ENCODE data around the gene SLAIN1.

Gene SLAIN1

GRCh38 chr13:77810430-77810829, 112.9 kb downstream of the SLAIN1 start:
- Histone ChIP-seq H3K27me3 (ENCODE audit: control insufficient read depth in 1 of 2, insufficient read depth in 2 of 2, low read length in 2 of 2) (no peaks in the 10 kb centered on the region), H3K9me3 (ENCODE audit: low read length) (no peaks in the 10 kb centered on the region), H3K4me3 (ENCODE audit: low read depth in 1 of 2, low read length in 2 of 2) (no peak overlapping the region), H3K27ac (ENCODE audit: low read depth, low read length) (no peak overlapping the region), H3K4me1 (ENCODE audit: insufficient read depth, low read length) (no peaks in the 10 kb centered on the region), H3K9ac (ENCODE audit: low read length) (no peak overlapping the region), H3K36me3 (ENCODE audit: insufficient read depth, low read length) (no peaks in the 10 kb centered on the region)

DNA sequence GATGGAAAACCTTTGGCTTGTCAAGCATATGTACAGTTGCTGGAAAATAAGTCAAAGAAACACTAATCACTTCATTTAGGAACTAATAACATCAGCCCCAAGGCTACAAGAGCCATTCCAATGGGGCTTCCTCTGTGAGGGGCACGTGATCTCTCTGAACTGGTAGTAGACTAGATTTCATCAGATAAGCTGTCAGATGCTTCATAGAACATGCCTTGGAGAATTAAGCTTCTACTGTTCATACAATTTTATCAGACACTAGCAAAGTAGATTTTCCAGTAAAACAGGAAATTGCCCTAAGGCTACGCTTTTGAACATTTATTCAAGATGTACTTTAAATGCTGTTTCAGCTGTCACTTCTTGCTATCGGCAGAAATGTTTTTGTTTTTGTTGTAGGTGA, 113.4 kb downstream of the SLAIN1 start:
- no peaks in the 10 kb centered on the region for H3K36me3 ChIP-seq (ENCODE audit: insufficient read depth, low read length)
- H3K9me3 ChIP-seq (ENCODE audit: low read length) = no peaks in the 10 kb centered on the region
- no peak overlapping the region for H3K4me3 ChIP-seq (ENCODE audit: low read depth in 1 of 2, low read length in 2 of 2)
- no peaks in the 10 kb centered on the region for H3K4me1 ChIP-seq (ENCODE audit: insufficient read depth, low read length)
- H3K9ac ChIP-seq (ENCODE audit: low read length) = no peak overlapping the region
- no peak overlapping the region for H3K27ac ChIP-seq (ENCODE audit: low read depth, low read length)
- H3K27me3 ChIP-seq (ENCODE audit: control insufficient read depth in 1 of 2, insufficient read depth in 2 of 2, low read length in 2 of 2) = no peaks in the 10 kb centered on the region

- no peaks in the 10 kb centered on the region for H3K36me3 ChIP-seq (ENCODE audit: insufficient read depth, low read length)
- H3K4me3 ChIP-seq (ENCODE audit: low read depth in 1 of 2, low read length in 2 of 2) = no peak overlapping the region
- no peaks in the 10 kb centered on the region for H3K9me3 ChIP-seq (ENCODE audit: low read length)
- H3K27ac ChIP-seq (ENCODE audit: low read depth, low read length) = no peak overlapping the region
- no peaks in the 10 kb centered on the region for H3K4me1 ChIP-seq (ENCODE audit: insufficient read depth, low read length)
- no peaks in the 10 kb centered on the region for H3K27me3 ChIP-seq (ENCODE audit: control insufficient read depth in 1 of 2, insufficient read depth in 2 of 2, low read length in 2 of 2)
- H3K9ac ChIP-seq (ENCODE audit: low read length) = no peak overlapping the region
These were observed 113.9 kb downstream of the SLAIN1 start for GRCh38 chr13:77811381-77811780.

DNA sequence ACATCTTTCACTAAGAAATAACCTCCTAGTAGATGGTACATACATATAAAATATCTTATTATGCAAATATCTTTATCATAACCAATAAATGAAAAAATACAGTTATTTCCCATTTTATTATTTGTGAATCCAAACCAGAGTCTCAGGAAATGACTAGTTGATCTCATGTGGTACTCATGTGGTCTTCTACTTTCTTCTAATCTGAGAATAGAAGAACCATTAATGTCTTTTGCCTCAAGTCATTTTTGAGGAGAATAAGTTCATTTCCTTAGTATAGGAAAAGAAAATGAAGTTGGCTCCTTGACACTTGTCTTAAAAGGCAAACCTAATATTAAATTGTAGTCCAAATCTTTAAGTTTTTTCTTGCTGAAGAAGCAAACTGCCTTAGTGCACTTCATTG, 114.5 kb downstream of the SLAIN1 start:
- Histone ChIP-seq H3K9me3 (ENCODE audit: low read length) (no peaks in the 10 kb centered on the region), H3K27me3 (ENCODE audit: control insufficient read depth in 1 of 2, insufficient read depth in 2 of 2, low read length in 2 of 2) (no peaks in the 10 kb centered on the region), H3K9ac (ENCODE audit: low read length) (no peak overlapping the region), H3K36me3 (ENCODE audit: insufficient read depth, low read length) (no peaks in the 10 kb centered on the region), H3K27ac (ENCODE audit: low read depth, low read length) (no peak overlapping the region), H3K4me3 (ENCODE audit: low read depth in 1 of 2, low read length in 2 of 2) (no peak overlapping the region), H3K4me1 (ENCODE audit: insufficient read depth, low read length) (no peaks in the 10 kb centered on the region)

Data from muscle layer of colon (tissue), 2 donors.